OCI-LY3 (cell line): Measurements from ENCODE around the gene HSD3B7.
A peak's percentile ranks its signal among the peaks of the same experiment; 100 is the strongest.

Source experiments
- CTCF ChIP-seq: fragments of 200-600, 300-600 bp; sonication (generic); IDR thresholded peaks from 2 replicates; pipeline ENCODE4 v1.5.1; 2014; ENCODE audit warnings: antibody characterized with exemption, low read length, low read depth
- EZH2phosphoT487 ChIP-seq: fragments of 200-600 bp; shearing (Covaris generic); IDR thresholded peaks from 2 replicates; pipeline ENCODE4 v1.6.1; 2018; ENCODE audit warnings: antibody characterized with exemption, mixed run types, low read depth

DNA sequence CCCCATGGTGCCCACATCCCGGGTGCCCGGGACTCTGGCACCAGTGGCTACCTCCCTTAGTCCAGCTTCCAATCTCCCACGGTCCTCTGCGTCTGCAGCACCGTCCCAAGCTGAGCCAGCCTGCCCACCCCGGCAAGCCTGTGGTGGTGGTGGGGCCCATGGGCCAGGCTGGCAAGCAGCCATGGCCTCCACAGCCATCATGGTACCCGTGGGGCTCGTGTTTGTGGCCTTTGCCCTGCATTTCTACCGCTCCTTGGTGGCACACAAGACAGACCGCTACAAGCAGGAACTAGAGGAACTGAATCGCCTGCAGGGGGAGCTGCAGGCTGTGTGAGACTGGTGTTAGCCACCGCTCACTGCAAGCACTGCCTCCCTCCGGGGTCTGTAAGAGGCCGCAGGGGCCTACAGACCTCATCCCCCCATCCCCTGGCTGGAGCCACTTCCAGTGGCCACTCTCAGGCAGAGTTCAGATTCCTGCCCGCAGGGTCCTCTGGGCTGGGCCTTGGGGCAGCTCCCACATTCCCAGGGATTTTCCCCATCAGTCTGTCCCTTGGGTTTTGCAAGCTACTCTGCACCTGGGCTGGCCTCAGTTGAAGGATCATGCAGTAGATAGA, 31.4 kb upstream of the HSD3B7 start:
- TF ChIP-seq CTCF, result peak; percentile 73
- no peak for TF ChIP-seq EZH2phosphoT487
